OCI-M2 (cell line): ENCODE data around the gene CGB1.

Experiments
- DNase-seq: peaks from one replicate; lab custom pipeline; 2025; ENCODE audit not compliant: unreplicated experiment; lab: John Stamatoyannopoulos, UW

Gene CGB1

DNA sequence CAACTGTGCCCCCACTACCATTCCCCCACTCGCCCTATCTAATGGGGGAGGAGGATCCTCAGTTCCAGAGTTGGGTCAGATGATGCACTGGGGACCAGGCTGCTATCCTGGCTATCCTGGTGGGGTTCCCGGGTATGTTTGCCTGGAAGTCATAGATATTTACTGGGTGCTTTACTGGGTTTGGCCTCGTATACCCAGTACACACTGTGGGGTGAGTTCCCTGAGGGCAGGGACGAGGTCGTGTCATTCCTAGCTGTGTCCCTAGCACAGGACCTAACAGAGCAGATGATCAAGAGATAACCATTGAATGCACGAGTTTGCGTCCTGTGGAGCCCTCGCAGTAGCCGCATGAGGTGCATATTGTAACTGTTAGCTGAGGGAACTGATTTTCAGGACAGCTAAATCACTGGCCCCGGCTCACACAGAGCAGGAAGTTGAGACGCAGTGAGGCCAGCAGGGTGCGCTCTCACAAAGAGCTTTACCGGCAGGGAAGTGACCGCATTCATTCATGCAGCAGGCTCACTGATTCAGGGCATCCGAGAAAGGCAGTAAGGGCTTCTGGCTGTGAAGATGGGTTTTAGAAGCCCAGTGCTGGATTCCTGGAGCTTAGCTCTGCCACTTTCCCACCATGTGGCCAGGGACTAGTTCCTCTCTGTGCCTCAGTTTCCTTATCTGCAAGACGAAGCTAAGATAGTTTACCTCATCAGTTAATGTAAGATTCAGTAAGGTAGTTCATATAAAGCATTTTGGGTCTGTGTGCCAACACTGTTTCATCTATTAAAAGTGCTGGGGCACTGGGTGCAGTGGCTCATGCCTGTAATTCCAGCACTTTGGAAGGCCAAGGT, 37.0 kb downstream of the CGB1 start:
- no peak for DNase-seq

- DNase-seq: no peak
Measured at GRCh38 chr19:48997972-48998371, 38.7 kb downstream of the CGB1 start.

DNA sequence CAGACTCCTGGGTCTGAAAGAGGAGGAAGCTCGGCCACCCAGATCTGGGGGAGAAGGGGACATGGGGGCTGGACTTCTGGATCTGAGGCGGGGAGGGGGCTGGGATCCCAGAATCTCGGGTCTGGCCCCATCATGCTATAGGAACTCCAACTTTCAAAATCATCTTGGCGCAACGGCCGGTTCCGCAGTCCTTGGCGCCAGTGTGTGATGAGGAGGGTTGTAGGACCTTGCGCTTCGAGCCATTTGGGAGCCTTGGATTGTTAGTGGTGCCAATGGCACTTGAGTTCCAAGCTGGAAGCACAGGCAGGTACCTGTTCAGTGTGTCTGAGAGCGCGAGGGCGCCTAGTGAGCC, 42.7 kb downstream of the CGB1 start:
- DNase-seq: no peak

DNA sequence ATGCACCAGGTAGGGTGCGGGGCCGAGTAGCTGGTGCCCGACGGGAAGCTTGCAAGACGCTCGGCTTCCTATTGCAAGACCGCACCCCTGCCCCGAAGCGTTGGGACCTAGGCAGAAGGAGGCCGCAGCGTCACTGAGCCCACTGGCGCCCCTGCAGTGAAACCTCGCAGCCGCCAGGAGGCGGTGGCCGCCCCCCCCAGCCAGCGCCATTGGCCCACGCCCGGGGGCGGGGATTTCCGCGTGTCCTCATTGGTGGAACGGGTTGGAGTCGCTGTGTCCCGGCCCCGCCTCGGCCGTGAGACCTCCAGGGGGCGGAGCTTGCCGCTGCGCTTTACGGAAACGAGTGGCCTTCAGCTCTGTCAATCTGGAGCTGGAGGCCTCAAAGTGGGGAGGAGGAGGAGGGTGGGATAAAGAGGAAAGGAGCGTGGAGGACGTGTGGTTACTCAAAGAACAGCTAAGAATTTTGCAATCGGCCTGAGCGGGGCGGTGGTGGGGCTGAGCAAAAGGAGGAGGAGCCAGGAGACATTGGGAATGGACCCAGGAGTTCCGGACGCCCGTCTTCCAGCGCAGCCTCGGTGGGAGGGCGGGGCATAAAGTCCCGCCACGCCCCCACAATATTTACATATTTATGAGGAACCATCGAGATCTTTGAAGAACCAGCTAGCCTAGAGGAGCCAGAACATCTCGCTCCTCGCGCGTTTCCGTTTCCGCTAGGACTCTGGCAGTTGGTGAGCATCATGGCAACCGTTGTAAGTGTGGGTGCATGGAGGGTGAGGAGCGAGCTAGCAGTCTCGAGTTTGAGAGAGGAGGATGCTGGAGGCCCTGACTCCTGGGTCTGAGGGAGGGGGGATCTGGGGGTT, 43.3 kb downstream of the CGB1 start, which contains the start of the genes GYS1 and RUVBL2:
GYS1 (minus strand) TSS at position 135 of the 860 bp plus-strand sequence. CDS start 197 bp downstream, outside the sequence.
RUVBL2 (plus strand) TSS at position 713 of the 860 bp plus-strand sequence; CDS start at position 738, 25 bp downstream.
- DNase-seq: peak; percentile 99

GRCh38 chr19:48992581-48993174, 44.0 kb downstream of the CGB1 start:
- DNase-seq: no peak

GRCh38 chr19:48991873-48992580, 44.7 kb downstream of the CGB1 start:
- no peak for DNase-seq

- DNase-seq: no peak
Measured at GRCh38 chr19:48991011-48991609, 45.6 kb downstream of the CGB1 start.

DNA sequence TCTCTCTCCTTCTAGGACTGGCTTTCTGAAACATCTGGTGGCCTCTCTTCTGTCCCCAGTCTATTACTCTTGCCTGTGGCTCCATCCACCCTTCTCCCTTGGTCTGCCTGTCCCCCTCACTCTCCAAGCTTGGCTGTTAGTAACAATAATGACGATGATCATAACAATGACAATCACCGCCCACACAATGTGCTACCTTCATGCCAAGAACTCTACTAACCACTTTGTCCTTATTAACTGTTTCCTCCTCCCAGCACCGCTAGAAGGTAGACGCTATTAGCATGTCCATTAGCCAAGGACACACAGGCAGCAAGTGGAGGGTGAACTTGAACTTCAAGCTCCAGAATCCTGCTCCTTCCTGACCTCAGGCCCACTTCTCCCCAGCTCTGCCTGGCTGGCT, 46.3 kb downstream of the CGB1 start:
- DNase-seq: no peak

DNA sequence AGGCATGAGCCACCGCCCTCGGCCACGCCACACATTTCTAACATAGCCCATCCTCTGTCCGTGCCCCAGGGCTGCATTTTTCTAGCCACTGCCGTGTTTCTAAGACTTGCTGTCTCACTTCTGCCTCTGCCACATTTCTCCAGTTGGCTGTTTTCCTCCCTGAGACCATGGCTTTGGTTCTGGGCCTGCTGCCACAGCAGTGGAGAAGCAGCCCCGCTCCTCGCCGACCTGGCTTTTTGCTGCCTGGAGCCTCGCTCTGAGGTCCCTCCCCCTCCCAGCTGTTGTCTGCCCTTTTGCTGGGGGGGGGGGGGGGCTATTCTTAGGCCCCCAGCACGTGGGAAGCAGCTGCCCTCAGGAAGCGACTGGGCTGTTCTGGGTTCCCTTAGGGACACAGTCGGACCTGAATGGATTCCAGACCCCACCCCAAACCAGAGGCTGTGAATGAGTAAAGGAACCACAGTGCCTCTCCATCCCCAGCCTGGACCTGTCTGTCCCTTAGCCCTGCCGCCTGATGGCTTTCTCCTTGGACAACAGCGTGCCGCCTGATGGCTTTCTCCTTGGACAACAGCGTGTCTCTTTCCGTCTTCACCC, 46.9 kb downstream of the CGB1 start:
- DNase-seq: no peak

DNA sequence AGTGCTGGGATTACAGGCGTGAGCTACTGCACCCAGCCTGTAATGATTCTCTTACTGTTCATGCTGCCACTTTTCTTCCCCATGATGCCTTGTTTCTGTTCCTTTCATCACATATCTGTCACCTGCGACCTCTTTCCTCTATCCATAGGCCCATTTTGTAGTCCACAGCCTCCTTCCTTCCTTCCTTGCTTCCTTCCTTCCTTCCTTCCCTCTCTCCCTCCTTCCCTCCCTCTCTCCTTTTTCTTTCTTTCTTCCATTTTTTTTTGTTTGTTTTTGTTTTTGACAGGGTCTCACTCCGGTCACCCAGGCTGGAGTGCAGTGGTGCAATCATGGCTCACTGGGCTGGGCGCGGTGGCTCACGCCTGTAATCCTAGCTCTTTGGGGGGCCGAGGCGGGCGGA, 47.8 kb downstream of the CGB1 start:
- DNase-seq: no peak

DNA sequence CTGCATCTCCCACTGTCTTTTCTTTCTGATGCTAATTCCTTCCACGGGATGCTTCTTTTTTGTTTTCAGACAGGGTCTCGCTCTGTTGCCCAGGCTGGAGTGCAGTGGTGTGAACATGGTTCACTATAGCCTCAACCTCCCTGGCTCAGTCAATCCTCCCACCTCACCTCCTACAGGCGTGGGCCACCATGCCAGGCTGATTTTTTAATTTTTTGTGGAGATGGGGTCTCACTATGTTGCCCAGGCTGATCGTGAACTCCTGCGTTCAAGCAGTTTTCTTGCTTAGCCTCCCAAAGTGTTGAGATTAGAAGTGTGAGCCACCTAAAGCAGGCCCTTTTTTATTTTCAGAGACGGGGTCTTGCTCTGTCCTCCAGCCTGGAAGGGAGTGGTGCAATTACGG, 48.4 kb downstream of the CGB1 start:
- no peak for DNase-seq

- DNase-seq: no peak
Measured at GRCh38 chr19:48987323-48987722, 49.4 kb downstream of the CGB1 start.

DNA sequence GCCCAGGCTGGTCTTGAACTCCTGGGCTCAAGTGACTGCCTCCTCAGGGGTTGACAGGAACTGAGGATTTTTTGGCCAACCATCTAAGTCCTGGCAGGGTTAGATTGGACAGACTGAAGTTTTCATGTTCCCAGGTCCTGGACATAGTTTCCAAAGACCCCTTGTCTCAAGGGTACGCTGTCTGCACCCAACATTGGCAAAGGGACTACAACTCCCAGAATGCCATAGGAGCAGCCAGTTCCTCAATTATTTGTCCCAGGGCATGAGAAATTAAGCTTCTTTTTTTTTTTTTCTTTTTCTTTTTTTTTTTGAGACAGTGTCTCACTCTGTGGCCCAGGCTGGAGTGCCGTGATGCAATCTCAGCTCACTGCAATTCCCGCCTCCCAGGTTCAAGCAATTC, 50.5 kb downstream of the CGB1 start:
- DNase-seq: no peak

DNA sequence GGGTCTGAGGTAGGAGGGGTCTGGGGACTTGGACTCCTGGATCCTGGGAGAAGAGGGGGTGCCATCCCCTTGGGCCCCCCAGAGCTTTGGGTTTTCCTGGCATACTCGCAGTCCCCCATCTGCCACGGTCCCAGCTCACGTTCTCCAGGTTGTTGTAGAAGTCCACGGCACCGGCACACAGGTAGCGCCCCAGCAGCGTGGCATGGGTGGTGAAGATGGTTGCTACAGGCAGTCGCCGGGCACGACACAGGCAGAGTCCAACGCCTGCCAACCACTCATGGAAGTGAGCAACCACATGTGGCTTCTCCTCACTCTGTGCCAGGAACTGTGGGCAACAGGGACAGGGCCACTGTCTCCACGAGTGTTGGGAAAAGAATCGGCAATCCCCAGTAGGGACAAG, 51.0 kb downstream of the CGB1 start:
- no peak for DNase-seq
